Stimulated activated CD4-positive, alpha-beta T cell treated with anti-CD3 and anti-CD28 coated beads, Interleukin-2, amount 100 ng/mL, for 4 hours (primary cell): ENCODE results near the gene ACTN1.
"Not testable (repeated sequence)": the region's sequence is repeated elsewhere in the genome, so short reads cannot be mapped to it uniquely, and the experiment has no call there.

ENCODE experiments used
- DNase-seq: peaks from one replicate; pipeline ENCODE4 v3.0.0-alpha.2; 2020; ENCODE audit warnings: low read depth

The ACTN1 gene

GRCh38 chr14:68862954-68863594 is 116.0 kb downstream of the ACTN1 start:
- DNase-seq = peak; percentile 39

- DNase-seq = no peak
Measured at GRCh38 chr14:68860771-68861170, 118.3 kb downstream of the ACTN1 start.

DNA sequence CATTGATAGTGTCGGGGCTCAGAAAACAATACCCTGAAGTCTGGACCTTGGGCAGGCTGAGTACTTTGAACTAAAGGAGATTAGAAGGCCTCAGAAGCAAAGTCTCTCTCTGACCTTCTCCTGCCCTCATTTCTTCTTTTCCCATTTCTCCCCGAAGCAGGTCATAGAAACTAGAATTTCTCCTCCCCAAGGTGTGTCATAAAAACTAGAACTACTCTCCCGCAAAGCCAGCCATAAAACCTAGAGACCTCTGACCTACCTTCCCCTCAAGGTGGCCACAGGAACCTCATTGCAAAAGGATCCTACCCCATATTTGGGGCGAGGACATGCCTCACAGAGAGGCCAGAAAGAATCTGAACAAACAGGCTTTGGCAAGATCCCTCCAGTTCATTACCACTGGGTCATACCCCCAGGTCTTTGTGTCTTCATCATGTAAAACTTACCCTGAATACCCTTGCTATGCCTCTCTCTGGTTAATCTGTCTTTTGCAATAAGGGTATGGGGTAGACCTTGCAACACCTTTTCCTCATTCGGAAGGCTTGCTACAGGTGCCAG is 121.5 kb downstream of the ACTN1 start:
- no peak for DNase-seq

GRCh38 chr14:68856572-68856971 is 122.5 kb downstream of the ACTN1 start:
- no peak for DNase-seq

DNA sequence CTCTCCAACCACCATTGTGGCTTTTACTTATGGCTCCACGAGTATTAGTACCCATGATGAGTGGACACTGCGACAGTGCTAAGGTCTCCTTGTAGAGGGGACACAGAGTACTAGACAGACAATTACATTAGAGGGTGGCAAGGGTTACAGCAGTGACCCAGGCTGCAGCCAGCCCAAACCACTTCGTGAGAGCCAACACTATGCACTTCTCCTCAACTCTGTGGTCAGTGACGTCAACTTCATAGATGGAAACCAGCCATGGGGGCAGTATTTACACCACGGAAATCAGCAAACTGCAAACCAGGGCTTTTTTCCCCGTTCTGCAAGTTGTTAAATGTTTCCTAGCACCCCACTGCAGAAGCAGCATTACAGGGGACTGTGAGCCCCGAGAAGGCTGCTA is 124.7 kb downstream of the ACTN1 start:
- DNase-seq = no peak

- no peak for DNase-seq
Measured at GRCh38 chr14:68853749-68854148, 125.4 kb downstream of the ACTN1 start.

DNA sequence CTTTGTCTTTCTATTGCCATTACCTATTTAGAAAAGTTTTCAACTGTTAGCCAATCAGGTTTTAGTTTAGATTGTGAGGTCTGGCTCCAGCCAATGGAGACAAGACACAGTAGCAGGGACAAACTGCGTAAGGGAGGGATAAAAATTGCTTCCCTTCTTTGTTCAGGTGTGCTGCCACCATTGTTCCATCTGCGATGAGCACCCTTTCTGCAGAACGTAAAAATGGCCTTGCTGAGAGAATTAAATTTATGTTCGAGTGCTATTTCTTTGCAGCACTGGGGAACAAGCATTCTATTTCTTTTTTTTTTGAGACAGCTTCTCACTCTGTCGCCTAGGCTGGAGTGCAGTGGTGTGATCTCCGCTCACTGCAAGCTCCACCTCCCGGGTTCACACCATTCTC is 126.6 kb downstream of the ACTN1 start:
- not testable (repeated sequence) for DNase-seq

DNA sequence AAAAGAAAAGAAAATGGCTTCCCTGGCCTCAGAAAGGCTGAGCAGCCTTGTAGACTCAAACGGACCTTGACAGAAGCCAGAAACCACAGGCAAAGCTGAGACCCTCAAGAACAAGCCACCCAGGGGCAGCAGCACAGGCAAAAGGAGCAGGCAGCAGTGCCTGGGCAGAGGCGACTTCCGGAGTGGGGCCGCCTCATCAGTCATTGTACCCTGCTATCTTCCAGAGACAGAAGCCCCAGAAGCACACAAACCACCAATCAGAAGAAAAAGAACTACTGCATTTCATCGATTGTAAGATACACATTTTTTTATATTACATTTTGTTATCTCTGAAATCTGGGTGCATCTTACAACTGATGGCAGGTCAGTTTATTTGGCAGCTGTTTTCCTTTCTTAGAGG is 128.0 kb downstream of the ACTN1 start:
- no peak for DNase-seq

GRCh38 chr14:68849416-68849815 is 129.7 kb downstream of the ACTN1 start:
- DNase-seq = no peak

- no peak for DNase-seq
Measured at GRCh38 chr14:68848253-68848652, 130.8 kb downstream of the ACTN1 start.

GRCh38 chr14:68847640-68848039 is 131.5 kb downstream of the ACTN1 start:
- DNase-seq = not testable (repeated sequence)

- no peak for DNase-seq
Measured at GRCh38 chr14:68846466-68846865, 132.6 kb downstream of the ACTN1 start.

DNA sequence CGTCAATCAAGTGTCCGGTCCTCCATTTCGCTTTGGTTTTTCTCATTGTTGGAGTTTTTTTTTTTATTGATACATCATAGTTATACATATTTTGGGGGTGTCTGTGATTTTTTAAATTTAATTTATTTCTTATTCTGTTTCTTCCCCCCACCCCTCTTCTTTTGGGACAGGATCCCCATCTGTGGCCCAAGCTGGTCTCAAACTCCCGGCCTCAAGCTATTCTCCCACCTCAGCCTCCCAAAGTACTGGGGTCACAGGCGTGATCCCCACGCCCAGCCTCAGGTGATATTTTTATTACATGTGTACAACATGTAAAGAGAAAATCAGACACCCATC is 134.9 kb downstream of the ACTN1 start:
- DNase-seq = no peak

DNA sequence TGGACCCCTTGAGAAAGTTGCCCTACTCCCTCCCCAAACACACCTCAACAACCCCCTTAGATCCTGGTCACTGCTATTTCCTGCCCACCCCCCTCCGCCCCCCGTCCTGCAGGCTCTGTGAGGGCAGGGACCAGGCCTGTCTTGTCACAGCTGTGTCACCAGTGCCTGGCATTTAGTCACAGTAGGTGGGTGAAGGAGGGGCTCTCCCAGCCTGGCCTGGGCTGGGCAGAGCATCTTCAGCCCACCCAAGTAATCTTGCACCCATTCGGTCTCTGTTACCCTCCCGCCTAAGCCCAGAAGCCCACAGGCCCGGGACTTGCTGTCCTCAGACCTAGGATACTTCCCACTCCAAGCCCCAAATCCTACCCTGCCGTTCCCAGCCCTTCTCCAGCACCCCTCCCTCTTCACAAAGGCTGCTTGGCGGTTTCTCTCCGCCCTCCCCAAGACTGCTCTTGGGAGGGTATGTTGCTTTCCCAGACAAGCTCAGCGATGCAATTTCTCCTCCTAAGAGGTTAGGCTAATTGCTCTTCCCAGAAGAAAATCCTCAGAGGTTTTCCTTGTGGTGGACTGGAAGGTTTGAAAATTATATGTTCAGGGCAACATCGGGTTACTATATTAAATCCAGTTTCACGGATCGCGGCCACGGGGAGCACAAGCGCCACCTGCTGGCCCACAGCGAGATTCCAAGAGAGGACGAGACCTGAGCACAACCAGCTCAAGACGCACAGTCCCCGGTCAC is 135.5 kb downstream of the ACTN1 start:
- DNase-seq = peak; percentile 61

DNA sequence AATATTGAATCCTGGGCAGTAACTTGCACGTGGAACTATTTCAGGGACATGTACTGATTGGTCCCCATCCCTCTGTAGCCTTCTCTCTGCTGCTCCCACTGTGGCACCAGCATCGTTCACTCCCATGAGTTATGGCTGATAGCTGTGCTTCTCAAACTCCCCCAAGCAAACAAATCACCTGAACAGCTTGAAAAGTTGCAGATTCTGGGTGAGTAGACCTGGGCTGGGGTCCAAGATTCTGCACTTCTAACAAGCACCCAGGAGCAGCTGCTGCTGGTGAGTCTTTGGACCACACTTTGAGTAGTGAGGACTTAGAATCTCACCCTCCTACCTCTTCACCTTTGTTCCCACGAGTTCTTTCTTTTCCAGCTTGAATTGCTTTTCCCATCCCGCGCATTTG is 136.8 kb downstream of the ACTN1 start:
- DNase-seq = no peak

GRCh38 chr14:68841016-68841809 is 137.9 kb downstream of the ACTN1 start:
- no peak for DNase-seq

DNA sequence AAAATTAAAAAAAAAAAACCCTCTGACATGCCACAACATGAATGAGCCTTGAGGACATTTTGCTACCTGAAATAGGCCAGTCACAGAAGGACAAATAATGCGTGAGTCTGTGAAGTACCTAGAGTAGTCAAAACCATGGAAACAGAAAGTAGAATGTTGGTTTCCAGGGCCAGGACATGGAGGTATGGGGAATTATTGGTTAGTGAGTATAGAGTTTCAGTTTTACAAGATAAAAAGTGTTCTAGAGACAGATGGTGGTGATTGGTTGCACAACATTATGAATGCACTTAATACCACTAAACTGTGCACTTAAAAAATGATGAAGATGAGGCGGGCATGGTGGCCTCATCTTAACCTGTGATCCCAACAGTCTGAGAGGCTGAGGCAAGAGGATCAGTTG is 138.6 kb downstream of the ACTN1 start:
- DNase-seq = no peak

DNA sequence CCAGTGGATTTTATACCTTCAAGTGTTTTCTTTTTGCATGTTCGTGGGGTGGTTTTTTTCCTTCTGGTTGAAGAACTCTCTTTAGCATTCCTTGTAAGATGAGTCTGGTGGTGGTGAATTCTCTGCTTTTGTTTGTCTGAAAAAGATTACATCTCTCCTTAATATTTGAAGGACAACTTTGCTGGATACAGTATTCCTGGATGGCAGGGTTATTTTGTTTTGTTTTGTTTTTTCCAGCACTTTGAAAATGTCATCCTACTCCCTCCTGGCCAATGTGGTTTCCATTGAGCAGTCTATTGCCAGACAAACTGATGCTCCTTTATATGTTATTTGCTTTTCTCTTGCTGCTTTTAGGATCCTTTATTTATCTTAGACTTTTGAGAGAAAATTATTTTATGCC is 143.0 kb downstream of the ACTN1 start:
- no peak for DNase-seq

- no peak for DNase-seq
Measured at GRCh38 chr14:68834816-68835215, 144.3 kb downstream of the ACTN1 start.

DNA sequence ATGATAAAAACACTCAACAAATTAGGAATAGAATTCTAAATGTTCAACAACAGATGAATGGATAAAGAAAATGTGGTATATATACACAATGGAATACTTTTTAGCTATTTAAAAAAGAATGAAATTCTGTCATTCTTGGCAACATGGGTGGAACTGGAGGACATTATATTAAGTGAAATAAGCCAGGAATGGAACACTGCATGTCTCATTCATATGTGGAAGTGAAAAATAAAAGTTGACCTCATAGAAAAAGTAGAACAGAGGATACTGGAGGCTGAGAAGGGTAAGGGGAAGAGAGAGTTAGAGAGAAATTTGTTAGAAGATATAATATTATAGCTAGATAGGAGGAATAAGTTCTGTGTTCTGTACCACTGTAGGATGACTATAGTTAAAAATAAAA is 150.4 kb downstream of the ACTN1 start:
- no peak for DNase-seq

- DNase-seq = no peak
Measured at GRCh38 chr14:68825729-68826128, 153.4 kb downstream of the ACTN1 start.

GRCh38 chr14:68824517-68825347 is 154.4 kb downstream of the ACTN1 start:
- DNase-seq = no peak
